WI38 (cell line): ENCODE data around the gene EPB41L3.

Experiments
- H3K4me3 ChIP-seq: 2 replicates; pipeline ENCODE4 v1.5.1; 2011; ENCODE audit warnings: low read depth, mild to moderate bottlenecking, control low read depth, low read length
- CTCF ChIP-seq: IDR thresholded peaks from 2 replicates; pipeline ENCODE4 v1.5.1; 2012; ENCODE audit warnings: low read depth, mild to moderate bottlenecking, control low read depth, low read length

The EPB41L3 gene

DNA sequence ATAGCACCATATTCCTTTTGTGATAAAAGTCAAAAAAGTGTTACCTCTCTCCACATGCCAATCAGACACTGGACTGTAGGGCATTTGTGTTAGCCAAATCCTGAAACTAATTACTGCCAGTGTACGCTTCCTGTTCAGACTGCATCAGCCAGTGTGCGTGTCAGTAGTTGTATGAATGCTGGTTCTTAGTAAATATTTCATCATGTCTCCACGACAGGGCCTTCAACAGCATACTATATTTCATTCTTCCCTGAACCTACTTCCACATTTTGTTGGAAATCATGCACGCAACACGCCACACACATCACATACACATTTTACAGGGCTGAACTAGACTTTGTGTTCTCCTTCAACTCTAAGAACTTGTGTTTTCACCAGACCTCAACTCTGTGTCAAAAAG lies 77.5 kb downstream of the EPB41L3 start:
- no peak for TF ChIP-seq CTCF
- no peak overlapping the region for H3K4me3 ChIP-seq

DNA sequence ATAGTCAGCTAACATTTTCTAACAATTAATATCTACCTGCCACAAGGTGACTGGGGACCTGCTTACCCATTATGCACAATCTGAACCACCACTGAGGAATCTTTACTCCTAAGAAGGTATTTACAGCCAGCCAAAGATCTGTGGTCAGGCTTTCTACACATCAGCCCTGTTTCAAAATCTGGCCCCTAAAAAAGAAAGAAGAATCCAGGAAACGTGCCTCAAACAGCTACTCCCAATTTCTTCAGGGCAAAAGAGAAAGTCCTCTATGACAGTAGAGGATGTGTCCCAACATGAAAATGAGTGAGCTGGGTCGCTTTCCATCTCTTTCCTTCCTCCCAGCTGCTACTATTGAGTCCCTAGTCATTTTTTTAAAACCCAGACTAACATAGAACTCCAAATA lies 79.5 kb downstream of the EPB41L3 start:
- TF ChIP-seq CTCF = no peak
- no peak overlapping the region for H3K4me3 ChIP-seq

DNA sequence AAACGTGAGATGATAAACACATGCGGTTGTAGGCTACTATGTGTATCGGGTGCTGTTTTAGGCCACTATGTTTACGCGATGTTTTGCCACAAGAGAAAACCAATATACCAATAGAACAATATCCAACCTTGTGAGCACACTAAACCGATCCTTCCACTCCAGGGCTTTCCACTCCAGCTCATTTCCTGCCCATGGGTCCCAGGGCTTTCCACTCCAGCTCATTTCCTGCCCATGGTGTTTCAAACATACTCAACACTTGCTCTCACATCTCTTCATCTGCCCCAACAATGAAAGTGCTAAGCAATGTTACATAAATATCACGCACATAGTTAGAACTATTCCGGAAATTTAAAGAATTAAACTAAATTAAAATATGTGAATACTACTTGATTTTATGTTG lies 80.0 kb downstream of the EPB41L3 start:
- TF ChIP-seq CTCF = no peak
- H3K4me3 ChIP-seq = no peak overlapping the region

- no peak for TF ChIP-seq CTCF
- no peak overlapping the region for H3K4me3 ChIP-seq
Observed at GRCh38 chr18:5463390-5463789, 80.4 kb downstream of the EPB41L3 start.

DNA sequence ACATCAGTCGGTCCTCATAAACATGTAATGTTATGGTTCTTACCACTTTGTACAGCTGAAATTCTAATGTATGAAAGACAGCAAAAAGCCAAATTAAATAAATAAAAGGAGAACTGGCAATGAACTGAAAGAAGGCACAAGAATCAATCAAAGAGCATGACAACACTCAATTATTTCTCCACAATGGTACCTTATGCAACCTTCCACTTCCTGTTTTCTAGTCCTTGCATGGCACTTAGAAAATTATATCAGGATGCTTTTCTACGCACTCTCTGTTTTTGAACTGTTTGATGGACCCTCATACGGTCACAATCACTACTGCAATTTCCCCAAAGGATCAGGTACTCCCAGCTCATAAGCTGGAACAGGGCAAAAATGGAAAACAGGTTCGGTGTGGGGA lies 81.6 kb downstream of the EPB41L3 start:
- no peak for TF ChIP-seq CTCF
- H3K4me3 ChIP-seq = no peak overlapping the region

GRCh38 chr18:5461041-5461440 lies 82.8 kb downstream of the EPB41L3 start:
- no peak overlapping the region for H3K4me3 ChIP-seq
- TF ChIP-seq CTCF = no peak

- TF ChIP-seq CTCF = no peak
Observed at GRCh38 chr18:5457462-5457957, 86.3 kb downstream of the EPB41L3 start.

More at GRCh38 chr18:5457462-5457957, 86.3 kb downstream of the EPB41L3 start:
- no peak overlapping the region for H3K4me3 ChIP-seq
